Islet precursor cell (in vitro differentiated cells): ENCODE measurements around the gene MSANTD1.
"Not testable (repeated sequence)": the region's sequence is repeated elsewhere in the genome, so short reads cannot be mapped to it uniquely, and the experiment has no call there.

Experiments used
- DNase-seq: peaks from one replicate; pipeline ENCODE4 v3.0.0-alpha.2; 2018

The MSANTD1 gene

DNA sequence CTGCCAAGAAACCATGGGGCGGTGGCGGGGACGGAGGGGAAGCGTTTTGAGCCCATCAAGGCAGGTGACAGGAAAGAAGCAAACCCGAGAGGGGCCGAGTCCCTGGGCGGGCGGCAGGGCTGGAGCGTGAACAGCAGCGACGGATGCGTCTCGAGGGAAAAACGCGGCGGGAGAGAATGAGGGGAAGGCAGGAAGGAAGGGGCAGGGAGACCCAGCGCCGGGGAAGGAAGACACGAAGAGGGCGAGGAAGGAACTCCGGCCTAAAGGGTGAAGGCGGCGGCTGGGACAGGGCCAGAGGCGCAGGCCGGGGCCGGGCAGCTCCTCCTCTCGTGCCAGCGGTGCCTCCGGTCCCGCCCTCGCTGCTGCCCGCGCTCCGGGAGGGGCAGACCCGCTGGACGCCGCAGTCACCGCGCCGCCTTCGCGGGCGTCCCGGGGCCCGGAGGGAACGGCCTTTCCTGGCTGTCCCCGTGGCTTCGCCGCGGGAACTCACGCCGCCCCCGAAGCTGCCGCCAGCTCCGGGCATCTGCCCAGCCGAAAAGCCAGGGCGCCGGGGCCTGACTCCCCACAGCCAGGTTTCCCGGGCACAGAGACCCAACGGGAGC lies 43.1 kb downstream of the MSANTD1 start:
- peak; percentile 78 for DNase-seq

DNA sequence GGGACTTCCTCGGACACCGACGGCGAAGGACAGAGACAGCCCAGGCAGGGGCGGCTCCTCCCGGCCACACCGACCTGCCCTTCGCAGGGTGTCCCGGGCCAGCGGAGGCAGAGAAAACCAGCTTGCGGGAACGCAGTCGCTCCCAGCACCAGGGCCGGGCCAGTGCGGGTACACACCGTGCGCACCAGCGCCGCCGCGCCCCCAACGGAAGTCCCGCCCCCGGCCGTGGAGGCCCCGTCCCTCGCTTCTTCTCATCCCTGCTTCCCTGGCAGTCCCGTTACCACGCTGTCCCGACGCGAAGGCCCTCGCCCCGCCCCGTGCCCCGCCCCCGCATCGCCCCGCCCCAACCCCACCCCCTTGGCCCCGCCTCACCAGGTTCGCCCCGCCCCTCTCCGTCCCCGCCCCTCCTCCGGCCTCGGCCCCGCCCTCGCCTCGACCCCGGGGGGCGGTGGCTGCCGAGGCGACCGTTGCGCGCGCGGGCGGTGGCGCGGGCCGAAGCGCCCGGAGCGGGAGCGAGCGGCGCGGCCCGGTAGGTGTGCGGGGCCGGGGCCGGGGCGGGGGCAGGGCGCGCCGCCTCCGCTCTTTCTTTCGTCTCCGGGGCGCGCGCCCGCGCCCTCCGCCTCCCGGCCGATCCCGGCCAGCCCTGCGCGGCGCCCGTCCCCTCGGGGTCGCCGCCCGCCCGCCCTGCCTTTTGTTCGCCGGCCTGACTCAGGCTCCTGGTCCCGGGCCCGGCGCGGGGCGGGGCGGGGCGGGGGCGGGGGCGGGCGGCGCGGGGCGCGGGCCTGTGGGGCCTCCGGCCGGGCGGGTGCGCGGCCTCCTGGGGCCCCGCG lies 43.8 kb downstream of the MSANTD1 start, which contains the start of gene RGS12:
Gene RGS12 (plus strand): TSS at position 451 of the 830 bp plus-strand sequence. CDS start 23,150 bp downstream, outside the sequence.
- DNase-seq = peak; percentile 98

DNA sequence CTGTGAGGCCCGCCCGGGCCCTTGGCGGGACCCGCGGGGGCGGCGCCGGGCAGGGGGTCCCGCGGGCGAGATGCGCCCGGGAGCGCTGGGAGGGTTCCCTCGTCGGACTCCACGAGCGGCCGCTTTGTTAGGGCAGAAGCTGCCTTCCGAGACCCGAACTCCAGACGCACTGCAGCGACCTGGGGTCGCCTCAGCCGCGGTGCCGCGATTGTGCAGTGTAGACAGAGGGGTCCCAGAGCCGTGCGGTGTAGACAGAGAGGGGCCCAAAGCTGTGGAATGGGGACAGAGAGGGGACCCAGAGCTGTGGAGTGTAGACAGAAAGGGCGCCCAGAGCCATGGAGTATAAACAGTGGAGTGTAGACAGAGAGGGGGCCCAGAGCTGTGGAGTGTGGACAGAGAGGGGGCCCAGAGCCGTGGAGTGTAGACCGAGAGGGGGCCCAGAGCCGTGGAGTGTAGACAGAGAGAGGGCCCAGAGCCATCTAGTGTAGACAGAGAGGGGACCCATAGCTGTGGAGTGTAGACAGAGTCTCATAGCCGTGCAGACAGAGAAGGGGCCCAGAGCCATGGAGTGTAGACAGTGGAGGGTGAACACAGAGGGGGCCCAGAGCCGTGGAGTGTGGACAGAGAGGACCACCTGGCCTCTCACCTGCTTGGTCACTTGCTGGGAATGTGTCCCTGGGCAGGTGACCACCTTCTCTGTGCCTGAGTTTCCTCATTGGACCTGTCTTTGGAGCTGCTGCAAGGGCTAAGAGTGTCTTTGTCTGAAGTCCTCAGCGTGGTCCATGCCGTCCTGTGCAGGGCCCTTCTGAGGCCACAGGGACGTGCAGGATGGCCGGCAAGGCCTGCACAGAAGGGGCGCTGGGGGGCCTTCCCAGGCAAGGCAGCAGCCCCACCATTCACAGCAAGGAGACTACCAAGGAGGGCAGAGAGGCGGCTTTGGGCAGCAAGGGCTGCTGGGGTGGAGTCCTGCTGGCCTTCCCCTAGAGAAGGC lies 44.7 kb downstream of the MSANTD1 start:
- DNase-seq = peak; percentile 53

DNA sequence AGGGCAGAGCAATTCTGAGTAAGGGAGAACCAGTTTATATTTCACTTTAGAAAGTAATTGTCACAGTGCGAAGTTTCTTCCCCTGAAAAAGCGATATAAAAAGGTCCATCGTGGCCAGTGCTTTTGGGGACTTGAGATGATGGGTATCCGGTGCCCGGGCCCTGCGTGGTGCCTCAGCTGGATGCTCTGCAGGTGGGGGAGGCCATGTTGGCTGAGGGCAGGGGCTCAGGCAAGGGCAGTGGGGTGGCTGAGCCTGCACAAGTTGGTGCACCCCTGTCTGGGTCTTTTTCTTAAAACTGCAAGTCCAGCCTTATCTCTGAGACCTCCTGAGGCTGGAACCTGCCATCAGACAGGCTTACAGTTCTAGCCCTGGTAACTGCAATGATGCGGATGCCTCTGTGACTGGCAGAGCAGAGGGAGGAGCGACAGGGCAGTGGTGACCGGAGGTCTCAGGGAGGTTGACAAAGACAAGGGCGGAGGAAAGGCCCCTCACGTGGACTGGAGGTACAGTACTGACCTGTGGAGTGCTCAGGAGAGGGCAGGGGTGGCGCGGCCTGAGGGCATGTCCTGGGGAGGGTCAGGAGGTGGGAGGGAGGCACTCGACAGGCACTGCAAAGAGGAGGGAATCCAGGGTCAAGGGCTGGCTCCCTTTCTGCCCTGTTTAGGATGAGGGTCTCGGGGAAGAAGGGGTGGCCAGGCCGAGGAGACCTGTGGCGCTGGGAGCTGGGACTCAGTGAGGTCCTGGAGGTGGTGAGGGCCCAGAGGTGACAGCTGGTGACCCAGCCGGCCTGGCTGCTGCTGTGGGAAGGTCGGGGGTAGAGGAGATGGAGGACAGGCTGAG lies 45.7 kb downstream of the MSANTD1 start:
- peak; percentile 47 for DNase-seq

- no peak for DNase-seq
Observed at GRCh38 chr4:3295837-3296624, 47.1 kb downstream of the MSANTD1 start.

DNA sequence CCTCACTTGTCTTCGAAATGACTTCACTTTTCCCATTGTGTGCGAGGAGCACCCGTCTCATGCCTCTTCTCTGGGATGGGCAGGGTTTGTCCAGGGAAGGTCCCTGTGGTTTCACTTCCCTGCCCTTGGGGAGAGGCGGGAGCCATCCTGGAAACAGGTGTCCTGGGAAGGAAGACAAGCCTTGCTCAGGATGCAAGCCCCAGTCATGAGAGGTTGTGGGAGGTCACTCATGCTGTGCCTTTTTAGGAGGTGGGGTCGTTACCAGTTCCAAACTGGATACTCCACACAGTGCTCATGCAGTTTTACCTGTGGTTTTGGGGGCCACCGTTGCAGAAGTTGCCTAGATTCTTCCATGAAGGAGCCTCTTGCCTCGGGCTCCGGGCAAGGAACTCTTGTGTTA lies 47.7 kb downstream of the MSANTD1 start:
- peak; percentile 41 for DNase-seq

- peak; percentile 54 for DNase-seq
Observed at GRCh38 chr4:3297066-3297859, 48.3 kb downstream of the MSANTD1 start.

- peak; percentile 35 for DNase-seq
Observed at GRCh38 chr4:3299122-3299975, 50.4 kb downstream of the MSANTD1 start.

GRCh38 chr4:3299976-3300671 lies 51.2 kb downstream of the MSANTD1 start:
- peak; percentile 47 for DNase-seq

- DNase-seq = not testable (repeated sequence)
Observed at GRCh38 chr4:3300882-3301281, 51.9 kb downstream of the MSANTD1 start.

DNA sequence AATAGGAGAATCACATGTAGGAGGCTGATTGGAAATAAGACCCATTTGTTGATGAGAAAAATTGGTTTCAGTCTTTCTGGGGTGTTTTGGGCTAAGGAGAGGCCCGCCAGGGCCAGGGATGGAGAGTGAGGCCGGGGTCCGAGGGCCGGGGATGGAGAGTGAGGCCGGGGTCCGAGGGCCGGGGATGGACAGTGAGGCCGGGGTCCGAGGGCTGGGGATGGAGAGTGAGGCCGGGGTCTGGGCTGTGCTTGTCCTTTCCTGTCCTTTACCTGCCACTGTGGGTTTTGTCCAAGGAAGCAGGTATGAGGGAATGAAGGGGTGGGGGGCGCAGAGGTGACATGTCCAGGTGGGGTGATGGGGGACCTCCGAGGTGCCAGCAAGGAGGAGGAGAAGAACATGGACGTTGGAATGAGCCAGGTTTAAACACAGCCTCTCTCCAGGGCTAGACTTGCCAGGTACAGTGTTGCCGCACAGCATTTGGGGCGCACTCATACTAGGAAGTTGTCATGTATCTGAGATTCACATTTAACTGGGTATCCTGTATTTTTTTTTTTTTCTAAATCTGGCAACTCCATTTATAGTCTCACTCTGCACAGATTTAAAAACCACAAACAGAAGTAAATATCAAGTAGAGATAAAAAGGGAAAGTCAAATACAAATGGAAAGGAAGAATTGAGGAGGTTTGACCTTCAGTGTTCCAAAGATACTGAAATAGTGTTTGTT lies 52.7 kb downstream of the MSANTD1 start:
- no peak for DNase-seq

- DNase-seq = peak; percentile 40
Observed at GRCh38 chr4:3302173-3302785, 53.3 kb downstream of the MSANTD1 start.

GRCh38 chr4:3302786-3303564 lies 54.0 kb downstream of the MSANTD1 start:
- peak; percentile 47 for DNase-seq

DNA sequence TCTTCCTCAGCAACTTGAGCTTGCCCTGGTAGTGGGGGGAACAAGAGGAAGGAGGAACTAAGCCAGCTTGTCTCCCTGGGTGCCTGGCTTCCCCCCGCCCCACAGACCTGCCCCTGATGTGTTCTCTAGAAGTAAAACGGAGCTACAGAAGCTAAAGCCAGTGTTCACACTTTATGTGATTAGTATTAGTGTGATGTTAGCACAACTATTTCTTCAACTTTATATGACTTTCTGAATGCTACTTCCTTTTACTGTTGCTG lies 54.5 kb downstream of the MSANTD1 start:
- no peak for DNase-seq

- peak; percentile 35 for DNase-seq
Observed at GRCh38 chr4:3303923-3304710, 55.2 kb downstream of the MSANTD1 start.
